ENCODE measurements around the gene RIC8B.

RIC8B gene

GRCh38 chr12:106814714-106815113 lies 40.2 kb downstream of the RIC8B start:
- no peak for DNase-seq

- no peak for DNase-seq
These were observed 41.3 kb downstream of the RIC8B start for GRCh38 chr12:106815741-106816140.

GRCh38 chr12:106816231-106816630 lies 41.7 kb downstream of the RIC8B start:
- no peak for DNase-seq

GRCh38 chr12:106819991-106820390 lies 45.5 kb downstream of the RIC8B start:
- no peak for DNase-seq

GRCh38 chr12:106831699-106832098 lies 57.2 kb downstream of the RIC8B start:
- no peak for DNase-seq

- DNase-seq = no peak
These were observed 63.3 kb downstream of the RIC8B start for GRCh38 chr12:106837782-106838181.

GRCh38 chr12:106839333-106839732 lies 64.9 kb downstream of the RIC8B start:
- no peak for DNase-seq

GRCh38 chr12:106840243-106840642 lies 65.8 kb downstream of the RIC8B start:
- no peak for DNase-seq

- peak; percentile 58 for DNase-seq
These were observed 67.2 kb downstream of the RIC8B start for GRCh38 chr12:106841510-106842302.

GRCh38 chr12:106845902-106846301 lies 71.4 kb downstream of the RIC8B start:
- no peak for DNase-seq

GRCh38 chr12:106847861-106848260 lies 73.4 kb downstream of the RIC8B start:
- DNase-seq = no peak

- DNase-seq = no peak
These were observed 76.8 kb downstream of the RIC8B start for GRCh38 chr12:106851306-106851705.

- no peak for DNase-seq
These were observed 80.2 kb downstream of the RIC8B start for GRCh38 chr12:106854723-106855122.

- peak; percentile 1 for DNase-seq
These were observed 80.8 kb downstream of the RIC8B start for GRCh38 chr12:106855221-106855758.

GRCh38 chr12:106861984-106862916 lies 87.8 kb downstream of the RIC8B start:
- DNase-seq = no peak

- DNase-seq = no peak
These were observed 88.7 kb downstream of the RIC8B start for GRCh38 chr12:106863189-106863588.

- no peak for DNase-seq
These were observed 91.2 kb downstream of the RIC8B start for GRCh38 chr12:106865683-106866082.

GRCh38 chr12:106866426-106867080 lies 92.1 kb downstream of the RIC8B start:
- no peak for DNase-seq

GRCh38 chr12:106867651-106868050 lies 93.2 kb downstream of the RIC8B start:
- DNase-seq = no peak

GRCh38 chr12:106868982-106869700 lies 94.7 kb downstream of the RIC8B start:
- no peak for DNase-seq

- no peak for DNase-seq
These were observed 95.6 kb downstream of the RIC8B start for GRCh38 chr12:106870116-106870515.

GRCh38 chr12:106871477-106871876 lies 97.0 kb downstream of the RIC8B start:
- DNase-seq = no peak

Data from CD4-positive, alpha-beta T cell treated with Interleukin-21 for 1 hour (primary cell).